Immature natural killer cell (primary cell): Measurements from ENCODE around the gene LMNB1. TPM values are rescaled to one million over a fixed set of nuclear protein-coding genes. Genes with fewer than 3 reads are reported as not detected.
"Not testable (repeated sequence)": the region's sequence is repeated elsewhere in the genome, so short reads cannot be mapped to it uniquely, and the experiment has no call there.

Experiments used
- DNase-seq, 3 donors: peaks; one replicate each; pipeline ENCODE4 v3.0.0; 2022; ENCODE audit warnings: mixed read lengths in 1 of 3
- H3K27ac Mint-ChIP-seq, 6 donors: one replicate each; pipeline ENCODE4 v1.8.0; 2020; ENCODE audit warnings: mixed read lengths in 6 of 6, mild to moderate bottlenecking in 5 of 6, inconsistent platforms in 4 of 6, moderate library complexity in 3 of 6
- H3K27me3 Mint-ChIP-seq, 3 donors: one replicate each; pipeline ENCODE4 v1.8.0; 2020 to 2021; ENCODE audit warnings: low read depth in 3 of 3, mild to moderate bottlenecking in 3 of 3, mixed read lengths in 3 of 3, moderate library complexity in 3 of 3, inconsistent platforms in 1 of 3
- H3K36me3 Mint-ChIP-seq, 3 donors: one replicate each; pipeline ENCODE4 v1.8.0; 2020; ENCODE audit warnings: mixed read lengths in 3 of 3, inconsistent platforms in 2 of 3, mild to moderate bottlenecking in 2 of 3
- H3K4me1 Mint-ChIP-seq, 2 donors: one replicate each; pipeline ENCODE4 v1.8.0; 2020; ENCODE audit warnings: inconsistent platforms in 2 of 2, mild to moderate bottlenecking in 2 of 2, mixed read lengths in 2 of 2, moderate library complexity in 1 of 2
- H3K4me3 Mint-ChIP-seq, 5 donors: one replicate each; pipeline ENCODE4 v1.8.0; 2020; ENCODE audit warnings: mild to moderate bottlenecking in 5 of 5, mixed read lengths in 5 of 5, inconsistent platforms in 3 of 5, moderate library complexity in 3 of 5
- H3K9me3 Mint-ChIP-seq, 6 donors: one replicate each; pipeline ENCODE4 v1.8.0; 2020; ENCODE audit warnings: mild to moderate bottlenecking in 6 of 6, mixed read lengths in 6 of 6, inconsistent platforms in 4 of 6, moderate library complexity in 3 of 6
- polyA plus RNA-seq, 3 donors: library from polyadenylated mRNA; unstranded; fragments of 300-500 nt; fragmentation: Illumina TruSeq; gene quantifications; one replicate each; pipeline ENCODE4 v1.2.3, GENCODE V29; 2021

Gene LMNB1
- polyA plus RNA-seq, 3 donors from 2014 or later: 8.7 to 15.8 (median 10.6) TPM

GRCh38 chr5:126794157-126794828, 17.4 kb downstream of the LMNB1 start:
- H3K4me3 Mint-ChIP-seq: no peak overlapping the region
- H3K4me1 Mint-ChIP-seq: peaks cover 0 to 29% of the 10 kb centered on the region in 2 donors
- no peak for DNase-seq
- peak overlapping the region in 3 of 6 donors; percentile 11 to 37 (median 30) for H3K27ac Mint-ChIP-seq
- H3K9me3 Mint-ChIP-seq: no peaks in the 10 kb centered on the region
- peaks cover 2 to 4% (median 3%) of the 10 kb centered on the region in 3 donors for H3K27me3 Mint-ChIP-seq
- H3K36me3 Mint-ChIP-seq: peaks cover 0 to 4% (median 0%) of the 10 kb centered on the region in 3 donors

- H3K4me3 Mint-ChIP-seq: no peak overlapping the region
- no peak for DNase-seq
- peak overlapping the region in 3 of 6 donors; percentile 18 to 68 (median 25) for H3K27ac Mint-ChIP-seq
- H3K9me3 Mint-ChIP-seq: no peaks in the 10 kb centered on the region
- H3K4me1 Mint-ChIP-seq: peaks cover 2 to 18% of the 10 kb centered on the region in 2 donors
- peaks cover 0 to 3% (median 0%) of the 10 kb centered on the region in 3 donors for H3K27me3 Mint-ChIP-seq
- peaks cover 0 to 4% (median 0%) of the 10 kb centered on the region in 3 donors for H3K36me3 Mint-ChIP-seq
These were observed 22.8 kb downstream of the LMNB1 start for GRCh38 chr5:126799780-126800179.

- Mint-ChIP-seq H3K4me3 (no peak overlapping the region), H3K27ac (no peak overlapping the region), H3K4me1 (peaks cover 2 to 18% of the 10 kb centered on the region in 2 donors), H3K27me3 (peaks cover 0 to 3% (median 0%) of the 10 kb centered on the region in 3 donors), H3K36me3 (peaks cover 0 to 4% (median 4%) of the 10 kb centered on the region in 3 donors), H3K9me3 (no peaks in the 10 kb centered on the region)
- no peak for DNase-seq
These were observed 24.4 kb downstream of the LMNB1 start for GRCh38 chr5:126801174-126801991.

GRCh38 chr5:126801992-126802294, 25.0 kb downstream of the LMNB1 start:
- Mint-ChIP-seq H3K36me3 (peaks cover 0 to 6% (median 4%) of the 10 kb centered on the region in 3 donors), H3K9me3 (no peaks in the 10 kb centered on the region), H3K27me3 (peaks cover 0 to 3% (median 0%) of the 10 kb centered on the region in 3 donors), H3K4me3 (no peak overlapping the region), H3K4me1 (peaks cover 2 to 17% of the 10 kb centered on the region in 2 donors), H3K27ac (no peak overlapping the region)
- DNase-seq: peak in 2 of 3 donors; percentile 11 to 34

- H3K4me3 Mint-ChIP-seq: no peak overlapping the region
- no peak for DNase-seq
- H3K36me3 Mint-ChIP-seq: peaks cover 0 to 6% (median 0%) of the 10 kb centered on the region in 3 donors
- no peaks in the 10 kb centered on the region for H3K27me3 Mint-ChIP-seq
- no peaks in the 10 kb centered on the region for H3K9me3 Mint-ChIP-seq
- peak overlapping the region in 1 of 6 donors; percentile 58 for H3K27ac Mint-ChIP-seq
- H3K4me1 Mint-ChIP-seq: peaks cover 7 to 10% of the 10 kb centered on the region in 2 donors
These were observed 28.1 kb downstream of the LMNB1 start for GRCh38 chr5:126805063-126805462.

- Mint-ChIP-seq H3K9me3 (no peaks in the 10 kb centered on the region), H3K27ac (peak overlapping the region in 5 of 6 donors; percentile 23 to 97 (median 50)), H3K27me3 (peaks cover 0 to 1% (median 0%) of the 10 kb centered on the region in 3 donors), H3K4me1 (peaks cover 32 to 37% of the 10 kb centered on the region in 2 donors), H3K36me3 (peaks cover 0 to 6% (median 0%) of the 10 kb centered on the region in 3 donors), H3K4me3 (no peak overlapping the region)
- DNase-seq: peak; percentile 26 to 37 (median 35)
These were observed 31.6 kb downstream of the LMNB1 start for GRCh38 chr5:126808521-126808988.

GRCh38 chr5:126809916-126810315, 33.0 kb downstream of the LMNB1 start:
- H3K36me3 Mint-ChIP-seq: peaks cover 0 to 11% (median 0%) of the 10 kb centered on the region in 3 donors
- H3K4me1 Mint-ChIP-seq: peaks cover 33 to 37% of the 10 kb centered on the region in 2 donors
- H3K27ac Mint-ChIP-seq: peak overlapping the region; percentile 67 to 97 (median 95)
- H3K27me3 Mint-ChIP-seq: peaks cover 0 to 1% (median 0%) of the 10 kb centered on the region in 3 donors
- peak in 2 of 3 donors; percentile 24 to 29 for DNase-seq
- no peaks in the 10 kb centered on the region for H3K9me3 Mint-ChIP-seq
- H3K4me3 Mint-ChIP-seq: no peak overlapping the region

GRCh38 chr5:126810596-126811380, 33.9 kb downstream of the LMNB1 start:
- peak overlapping the region; percentile 13 to 79 (median 63) for H3K4me3 Mint-ChIP-seq
- peak overlapping the region; percentile 93 to 97 (median 96) for H3K27ac Mint-ChIP-seq
- peak; percentile 25 to 40 (median 38) for DNase-seq
- H3K4me1 Mint-ChIP-seq: peaks cover 33 to 44% of the 10 kb centered on the region in 2 donors
- H3K9me3 Mint-ChIP-seq: no peaks in the 10 kb centered on the region
- H3K36me3 Mint-ChIP-seq: peaks cover 0 to 11% (median 0%) of the 10 kb centered on the region in 3 donors
- H3K27me3 Mint-ChIP-seq: peaks cover 0 to 1% (median 0%) of the 10 kb centered on the region in 3 donors

GRCh38 chr5:126811515-126812198, 34.7 kb downstream of the LMNB1 start:
- Mint-ChIP-seq H3K27ac (peak overlapping the region; percentile 93 to 97 (median 96)), H3K4me3 (peak overlapping the region; percentile 13 to 79 (median 63)), H3K9me3 (no peaks in the 10 kb centered on the region), H3K27me3 (peaks cover 1 to 4% (median 4%) of the 10 kb centered on the region in 3 donors), H3K4me1 (peaks cover 38 to 53% of the 10 kb centered on the region in 2 donors), H3K36me3 (peaks cover 0 to 5% (median 0%) of the 10 kb centered on the region in 3 donors)
- peak; percentile 58 to 72 (median 61) for DNase-seq

- H3K27ac Mint-ChIP-seq: peak overlapping the region; percentile 93 to 97 (median 96)
- DNase-seq: no peak
- H3K36me3 Mint-ChIP-seq: peaks cover 0 to 6% (median 0%) of the 10 kb centered on the region in 3 donors
- peak overlapping the region; percentile 8 to 79 (median 59) for H3K4me3 Mint-ChIP-seq
- H3K27me3 Mint-ChIP-seq: peaks cover 1 to 5% (median 4%) of the 10 kb centered on the region in 3 donors
- peaks cover 43 to 58% of the 10 kb centered on the region in 2 donors for H3K4me1 Mint-ChIP-seq
- H3K9me3 Mint-ChIP-seq: no peaks in the 10 kb centered on the region
These were observed 35.2 kb downstream of the LMNB1 start for GRCh38 chr5:126812199-126812570.

- H3K27ac Mint-ChIP-seq: peak overlapping the region in 5 of 6 donors; percentile 59 to 95 (median 80)
- not testable (repeated sequence) for H3K4me3 Mint-ChIP-seq, DNase-seq, H3K9me3 Mint-ChIP-seq, H3K27me3 Mint-ChIP-seq
- H3K36me3 Mint-ChIP-seq: peaks cover 0 to 11% (median 1%) of the 10 kb centered on the region in 3 donors
- H3K4me1 Mint-ChIP-seq: peaks cover 47 to 58% of the 10 kb centered on the region in 2 donors
These were observed 36.9 kb downstream of the LMNB1 start for GRCh38 chr5:126813799-126814198.

- Mint-ChIP-seq H3K27ac (peak overlapping the region in 4 of 6 donors; percentile 71 to 95 (median 84)), H3K4me1 (peaks cover 41 to 57% of the 10 kb centered on the region in 2 donors)
These were observed 37.9 kb downstream of the LMNB1 start for GRCh38 chr5:126814721-126815404.

More at GRCh38 chr5:126814721-126815404, 37.9 kb downstream of the LMNB1 start:
- no peak overlapping the region for H3K4me3 Mint-ChIP-seq
- H3K9me3 Mint-ChIP-seq: no peaks in the 10 kb centered on the region
- no peak for DNase-seq
- peaks cover 1 to 5% (median 4%) of the 10 kb centered on the region in 3 donors for H3K27me3 Mint-ChIP-seq
- H3K36me3 Mint-ChIP-seq: peaks cover 0 to 11% (median 3%) of the 10 kb centered on the region in 3 donors
